ENCODE data around the gene C1orf94. TPM values are rescaled to one million over a fixed set of nuclear protein-coding genes. Genes with fewer than 3 reads are reported as not detected.

C1orf94 gene, protein sequence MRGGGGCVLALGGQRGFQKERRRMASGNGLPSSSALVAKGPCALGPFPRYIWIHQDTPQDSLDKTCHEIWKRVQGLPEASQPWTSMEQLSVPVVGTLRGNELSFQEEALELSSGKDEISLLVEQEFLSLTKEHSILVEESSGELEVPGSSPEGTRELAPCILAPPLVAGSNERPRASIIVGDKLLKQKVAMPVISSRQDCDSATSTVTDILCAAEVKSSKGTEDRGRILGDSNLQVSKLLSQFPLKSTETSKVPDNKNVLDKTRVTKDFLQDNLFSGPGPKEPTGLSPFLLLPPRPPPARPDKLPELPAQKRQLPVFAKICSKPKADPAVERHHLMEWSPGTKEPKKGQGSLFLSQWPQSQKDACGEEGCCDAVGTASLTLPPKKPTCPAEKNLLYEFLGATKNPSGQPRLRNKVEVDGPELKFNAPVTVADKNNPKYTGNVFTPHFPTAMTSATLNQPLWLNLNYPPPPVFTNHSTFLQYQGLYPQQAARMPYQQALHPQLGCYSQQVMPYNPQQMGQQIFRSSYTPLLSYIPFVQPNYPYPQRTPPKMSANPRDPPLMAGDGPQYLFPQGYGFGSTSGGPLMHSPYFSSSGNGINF
- total RNA-seq, result not detected in 2 replicates

- H3K4me1 Mint-ChIP-seq, result no peaks in the 10 kb centered on the region
- intact Hi-C loops (cut with micrococcal nuclease), result no loop called here
- no peak within 1 kb of the TSS for H3K27ac Mint-ChIP-seq
- ATAC-seq (ENCODE audit: low read depth) (no peak), DNase-seq (no peak)
- TF ChIP-seq CTCF (IDR thresholded peaks at IDR 0.05), result no peak
- H3K36me3 Mint-ChIP-seq (ENCODE audit: low read depth), result no peaks in the 10 kb centered on the region
- ChIA-PET CTCF (no interaction called here), POLR2A (no interaction called here)
- H3K4me3 Mint-ChIP-seq, result no peak within 1 kb of the TSS
- H3K27me3 Mint-ChIP-seq, result peaks cover 28% of the 10 kb centered on the region
- no peaks in the 10 kb centered on the region for H3K9me3 Mint-ChIP-seq
Observed at GRCh38 chr1:34176830-34177603, at the start of gene C1orf94. TSS of gene C1orf94 (plus strand) at chr1:34176907. CDS start at chr1:34177790, 883 bp downstream.

DNA sequence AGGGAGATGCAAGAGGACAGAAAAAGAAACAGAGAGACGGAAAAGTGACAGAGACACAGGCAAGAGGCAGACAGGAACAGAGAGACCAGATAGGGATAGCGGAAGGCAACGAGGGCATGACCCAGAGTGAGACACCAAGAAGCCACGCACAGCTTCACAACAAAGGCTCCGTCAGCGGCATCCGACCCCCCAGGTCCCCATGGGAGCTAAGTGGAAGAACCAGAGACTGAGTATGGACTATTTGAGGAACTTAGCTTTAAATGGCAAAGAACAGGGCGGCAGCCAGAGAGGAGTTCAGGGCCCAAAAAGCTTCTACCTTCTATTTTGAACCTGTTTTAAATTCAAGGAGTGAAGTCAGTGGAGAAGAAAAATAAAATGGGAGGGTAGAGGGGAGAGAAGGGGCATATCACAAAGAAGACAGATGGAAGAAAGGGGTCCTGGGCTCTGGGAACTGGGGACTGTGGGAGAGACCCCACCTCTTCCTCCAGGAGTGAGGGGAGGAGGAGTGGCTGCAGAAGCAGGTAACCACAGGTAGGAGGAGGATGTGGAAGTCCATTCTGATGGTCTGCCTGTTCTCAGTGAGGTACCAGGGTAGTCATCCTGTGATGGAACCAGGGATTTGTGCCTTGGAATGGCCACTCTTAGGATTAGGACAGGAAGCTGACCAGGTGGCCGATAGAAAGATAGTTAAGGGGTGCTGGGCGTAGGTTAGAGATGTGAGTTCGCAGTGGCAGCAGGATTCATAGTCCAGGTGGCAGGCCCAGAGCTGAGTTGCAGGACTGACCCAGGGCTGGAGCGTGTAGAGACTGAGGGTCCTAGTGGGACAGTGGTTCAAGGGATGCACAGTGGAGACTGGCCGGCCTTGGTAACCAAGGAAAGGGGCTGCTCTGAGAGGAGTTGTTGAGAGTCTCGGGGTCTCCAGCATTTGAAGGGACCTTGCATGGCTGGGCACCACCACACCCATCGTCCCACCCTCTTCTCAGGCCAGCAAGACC is 49.4 kb upstream of the C1orf94 start:
- Mint-ChIP-seq H3K4me1 (no peaks in the 10 kb centered on the region), H3K9me3 (no peaks in the 10 kb centered on the region), H3K27ac (no peak overlapping the region), H3K4me3 (no peak overlapping the region), H3K27me3 (peaks cover 4% of the 10 kb centered on the region), H3K36me3 (ENCODE audit: low read depth) (no peaks in the 10 kb centered on the region)
- no peak for ATAC-seq (ENCODE audit: low read depth)
- ChIA-PET POLR2A (no interaction called here), CTCF (no interaction called here)
- DNase-seq, result no peak
- intact Hi-C loops (cut with micrococcal nuclease), result no loop called here
- no peak for TF ChIP-seq CTCF (IDR thresholded peaks at IDR 0.05)

GRCh38 chr1:34128186-34128889 is 48.4 kb upstream of the C1orf94 start:
- Mint-ChIP-seq H3K36me3 (ENCODE audit: low read depth) (no peaks in the 10 kb centered on the region), H3K27me3 (peaks cover 4% of the 10 kb centered on the region), H3K4me3 (no peak overlapping the region), H3K4me1 (no peaks in the 10 kb centered on the region), H3K9me3 (no peaks in the 10 kb centered on the region), H3K27ac (no peak overlapping the region)
- ChIA-PET POLR2A (no interaction called here), CTCF (no interaction called here)
- DNase-seq (no peak), ATAC-seq (ENCODE audit: low read depth) (no peak)
- no peak for TF ChIP-seq CTCF (IDR thresholded peaks at IDR 0.05)
- intact Hi-C loops (cut with micrococcal nuclease), result no loop called here

GRCh38 chr1:34129630-34130029 is 47.1 kb upstream of the C1orf94 start:
- ATAC-seq (ENCODE audit: low read depth) (no peak), DNase-seq (no peak)
- ChIA-PET CTCF (no interaction called here), POLR2A (interaction anchor here (0.5 kb wide), 1 partner anchor 15 kb away, joined by 3 read pairs; no protein-coding TSS in a partner anchor)
- no peaks in the 10 kb centered on the region for H3K4me1 Mint-ChIP-seq
- H3K9me3 Mint-ChIP-seq, result no peaks in the 10 kb centered on the region
- no peak for TF ChIP-seq CTCF (IDR thresholded peaks at IDR 0.05)
- H3K4me3 Mint-ChIP-seq, result no peak overlapping the region
- peaks cover 4% of the 10 kb centered on the region for H3K27me3 Mint-ChIP-seq
- no peak overlapping the region for H3K27ac Mint-ChIP-seq
- H3K36me3 Mint-ChIP-seq (ENCODE audit: low read depth), result no peaks in the 10 kb centered on the region
- intact Hi-C loops (cut with micrococcal nuclease), result no loop called here
